Ascending aorta (tissue), 2 donors: Measurements from ENCODE around the gene IGFBP1. TPM values are rescaled to one million over a fixed set of nuclear protein-coding genes. Genes with fewer than 3 reads are reported as not detected.

Source experiments
- DNase-seq, 2 donors: peaks; one replicate each; pipeline ENCODE4 v3.0.0-alpha.2; 2019; ENCODE audit warnings: low spot score in 2 of 2
- H3K27ac ChIP-seq, 2 donors: fragments of 200-600 bp; sonication (generic); one replicate each; pipeline ENCODE4 v1.5.1; 2016 to 2017; ENCODE audit warnings: mild to moderate bottlenecking in 1 of 2
- H3K27me3 ChIP-seq: fragments of 200-600 bp; sonication (generic); one replicate; pipeline ENCODE4 v1.5.1; 2017
- H3K36me3 ChIP-seq, 2 donors: fragments of 200-600 bp; sonication (generic); one replicate each; pipeline ENCODE4 v1.5.1; 2016
- H3K4me1 ChIP-seq, 2 donors: fragments of 200-600 bp; sonication (generic); one replicate each; pipeline ENCODE4 v1.5.1; 2016 to 2017; ENCODE audit warnings: mild to moderate bottlenecking in 1 of 2
- H3K4me3 ChIP-seq, 2 donors: fragments of 200-600 bp; sonication (generic); one replicate each; pipeline ENCODE4 v1.5.1; 2016 to 2017; ENCODE audit warnings: mild to moderate bottlenecking in 1 of 2
- H3K9me3 ChIP-seq, 2 donors: fragments of 200-600 bp; sonication (generic); one replicate each; pipeline ENCODE4 v1.5.1; 2016
- intact Hi-C: fragments of 100-400 bp; cut with DNase I; formaldehyde crosslinking; loops from one replicate; pipeline ENCODE4 v1.15.1; 2023
- total RNA-seq: library from RNA; depleted of rRNA; stranded (reverse); fragments of >200 nt; gene quantifications from one replicate; pipeline ENCODE4 v1.1.0, GENCODE V29; 2016
- TF ChIP-seq, protein P1 (sequence below), 3 experiments: fragments of 200-600 bp in 2 of 3; fragments of 450-650 bp in 1 of 3; sonication (generic) in 2 of 3; IDR thresholded peaks; one replicate each; pipeline ENCODE4 v1.5.1; 2016 to 2019; ENCODE audit warnings: antibody characterized with exemption in 3 of 3, mild to moderate bottlenecking in 1 of 3, moderate library complexity in 1 of 3

Gene IGFBP1
- total RNA-seq, 1 donor from 2014 or later = not detected

DNA sequence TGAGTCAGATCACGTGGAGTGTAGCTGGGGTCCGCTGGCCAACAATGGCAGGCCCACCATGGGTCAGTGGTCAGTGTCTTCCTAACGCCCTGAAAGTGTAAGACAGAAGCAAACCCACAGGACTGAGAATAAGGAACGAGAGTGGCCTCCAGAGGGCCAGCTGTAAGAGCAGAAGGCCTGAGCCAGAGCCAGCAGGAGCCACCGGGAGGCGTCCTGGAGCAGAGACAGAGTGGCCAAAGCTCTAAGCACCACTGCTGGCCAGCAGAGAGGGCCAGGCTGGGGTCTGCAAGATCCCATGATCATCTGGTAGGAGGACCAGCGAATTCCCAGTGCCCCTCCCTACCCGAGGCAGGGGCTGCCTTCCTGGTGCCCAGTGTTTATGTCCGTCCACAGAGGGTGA lies 24.6 kb upstream of the IGFBP1 start:
- H3K27me3 ChIP-seq = no peaks in the 10 kb centered on the region
- intact Hi-C loops = no loop called here
- TF ChIP-seq, protein P1, sequence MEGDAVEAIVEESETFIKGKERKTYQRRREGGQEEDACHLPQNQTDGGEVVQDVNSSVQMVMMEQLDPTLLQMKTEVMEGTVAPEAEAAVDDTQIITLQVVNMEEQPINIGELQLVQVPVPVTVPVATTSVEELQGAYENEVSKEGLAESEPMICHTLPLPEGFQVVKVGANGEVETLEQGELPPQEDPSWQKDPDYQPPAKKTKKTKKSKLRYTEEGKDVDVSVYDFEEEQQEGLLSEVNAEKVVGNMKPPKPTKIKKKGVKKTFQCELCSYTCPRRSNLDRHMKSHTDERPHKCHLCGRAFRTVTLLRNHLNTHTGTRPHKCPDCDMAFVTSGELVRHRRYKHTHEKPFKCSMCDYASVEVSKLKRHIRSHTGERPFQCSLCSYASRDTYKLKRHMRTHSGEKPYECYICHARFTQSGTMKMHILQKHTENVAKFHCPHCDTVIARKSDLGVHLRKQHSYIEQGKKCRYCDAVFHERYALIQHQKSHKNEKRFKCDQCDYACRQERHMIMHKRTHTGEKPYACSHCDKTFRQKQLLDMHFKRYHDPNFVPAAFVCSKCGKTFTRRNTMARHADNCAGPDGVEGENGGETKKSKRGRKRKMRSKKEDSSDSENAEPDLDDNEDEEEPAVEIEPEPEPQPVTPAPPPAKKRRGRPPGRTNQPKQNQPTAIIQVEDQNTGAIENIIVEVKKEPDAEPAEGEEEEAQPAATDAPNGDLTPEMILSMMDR (IDR thresholded peaks at IDR 0.05) = no peak

DNA sequence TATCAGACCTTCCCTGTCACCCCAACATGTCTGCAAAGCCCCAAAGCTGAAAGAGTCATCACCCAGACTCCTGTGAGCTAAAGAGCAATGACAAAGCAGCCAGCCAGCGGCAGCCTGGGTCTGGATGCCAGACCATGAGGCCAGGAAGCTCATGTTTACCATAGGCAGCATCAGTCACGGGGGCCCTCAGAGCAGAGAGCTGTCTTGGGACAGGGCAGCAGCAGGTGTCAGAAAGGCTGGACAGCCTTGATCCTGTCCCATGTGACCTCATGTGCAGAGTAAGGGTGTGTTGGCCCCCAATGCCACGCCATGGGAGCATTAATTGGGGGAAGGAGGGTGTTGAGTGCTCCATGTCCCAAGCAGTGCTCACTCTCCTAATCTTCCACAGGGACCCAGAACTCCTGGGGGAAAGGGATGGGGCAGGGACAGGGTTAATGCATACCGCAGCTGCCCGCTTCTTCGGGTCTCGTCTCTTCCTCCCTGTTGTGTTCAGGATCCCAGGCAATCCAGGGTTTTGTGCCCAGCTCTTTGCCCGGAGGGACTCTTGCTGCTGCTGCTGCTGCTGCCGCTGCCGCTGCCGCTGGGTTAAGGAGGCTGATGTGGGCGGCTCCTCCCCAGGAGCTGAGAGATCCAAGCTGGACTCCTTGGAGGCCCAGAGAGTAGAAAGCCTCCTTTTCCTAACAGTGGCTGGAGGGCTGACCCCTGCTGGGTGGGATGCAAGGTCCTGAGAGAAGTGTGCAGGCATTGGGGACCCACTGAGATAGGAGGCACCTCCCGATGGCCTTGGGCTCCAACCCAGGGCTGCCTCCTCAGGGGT lies 22.5 kb upstream of the IGFBP1 start:
- TF ChIP-seq, protein P1 (IDR thresholded peaks at IDR 0.05) = no peak
- Histone ChIP-seq H3K9me3 (no peaks in the 10 kb centered on the region), H3K4me1 (no peaks in the 10 kb centered on the region), H3K27ac (no peak overlapping the region), H3K27me3 (no peaks in the 10 kb centered on the region), H3K4me3 (no peak overlapping the region), H3K36me3 (no peaks in the 10 kb centered on the region)
- intact Hi-C loops = no loop called here
- no peak for DNase-seq

More for the DNA sequence above, 24.6 kb upstream of the IGFBP1 start:
- DNase-seq = no peak
- Histone ChIP-seq H3K4me1 (no peaks in the 10 kb centered on the region), H3K36me3 (no peaks in the 10 kb centered on the region), H3K27ac (no peak overlapping the region), H3K9me3 (no peaks in the 10 kb centered on the region), H3K4me3 (no peak overlapping the region)

- DNase-seq = no peak
- Histone ChIP-seq H3K4me3 (no peak overlapping the region), H3K4me1 (no peaks in the 10 kb centered on the region), H3K27ac (no peak overlapping the region), H3K9me3 (no peaks in the 10 kb centered on the region), H3K27me3 (no peaks in the 10 kb centered on the region), H3K36me3 (no peaks in the 10 kb centered on the region)
- TF ChIP-seq, protein P1 (IDR thresholded peaks at IDR 0.05) = no peak
- intact Hi-C loops = no loop called here
Measured at GRCh38 chr7:45867471-45867870, 20.8 kb upstream of the IGFBP1 start.

DNA sequence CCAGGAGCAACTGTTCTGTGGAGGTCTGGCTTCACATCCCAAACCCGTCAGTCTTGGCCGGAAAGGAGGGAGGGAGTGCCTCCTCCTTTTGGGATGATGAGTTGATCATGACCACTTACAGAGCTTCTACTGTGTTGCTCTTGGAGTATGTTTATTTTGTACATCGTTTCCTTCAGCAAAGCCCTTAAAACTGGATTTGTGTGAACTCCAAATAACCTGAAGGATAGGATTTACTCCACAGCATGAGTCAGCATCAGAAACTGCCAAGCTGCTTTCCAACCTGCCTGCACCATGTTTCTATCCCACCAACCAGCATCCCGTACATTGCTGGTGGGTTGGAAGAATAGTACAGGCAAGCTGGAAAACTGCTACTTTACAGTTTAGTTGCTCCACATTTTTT lies 18.9 kb upstream of the IGFBP1 start:
- Histone ChIP-seq H3K4me1 (no peaks in the 10 kb centered on the region), H3K4me3 (no peak overlapping the region), H3K36me3 (no peaks in the 10 kb centered on the region), H3K27me3 (no peaks in the 10 kb centered on the region), H3K9me3 (no peaks in the 10 kb centered on the region), H3K27ac (no peak overlapping the region)
- DNase-seq = no peak
- intact Hi-C loops = no loop called here
- TF ChIP-seq, protein P1 (IDR thresholded peaks at IDR 0.05) = no peak

- TF ChIP-seq, protein P1 (IDR thresholded peaks at IDR 0.05) = no peak
- H3K9me3 ChIP-seq = no peaks in the 10 kb centered on the region
- no peaks in the 10 kb centered on the region for H3K36me3 ChIP-seq
- no peaks in the 10 kb centered on the region for H3K27me3 ChIP-seq
- intact Hi-C loops = no loop called here
- H3K27ac ChIP-seq = no peak overlapping the region
- no peaks in the 10 kb centered on the region for H3K4me1 ChIP-seq
- H3K4me3 ChIP-seq = no peak overlapping the region
- DNase-seq = no peak
Measured at GRCh38 chr7:45872116-45873034, 15.9 kb upstream of the IGFBP1 start.
